ENCODE data around the gene TRH. TPM values are rescaled to one million over a fixed set of nuclear protein-coding genes. Genes with fewer than 3 reads are reported as not detected.
"Not testable (repeated sequence)": the region's sequence is repeated elsewhere in the genome, so short reads cannot be mapped to it uniquely, and the experiment has no call there.

The TRH gene
- total RNA-seq, 1 donor from 2014 or later, result 5.3 TPM

- DNase-seq (ENCODE audit: extremely low spot score, unreplicated experiment), result no peak
- no peak for TF ChIP-seq CTCF (conservative IDR thresholded peaks at IDR 0.05)
Measured at GRCh38 chr3:130014526-130014925, 40.0 kb downstream of the TRH start.

DNA sequence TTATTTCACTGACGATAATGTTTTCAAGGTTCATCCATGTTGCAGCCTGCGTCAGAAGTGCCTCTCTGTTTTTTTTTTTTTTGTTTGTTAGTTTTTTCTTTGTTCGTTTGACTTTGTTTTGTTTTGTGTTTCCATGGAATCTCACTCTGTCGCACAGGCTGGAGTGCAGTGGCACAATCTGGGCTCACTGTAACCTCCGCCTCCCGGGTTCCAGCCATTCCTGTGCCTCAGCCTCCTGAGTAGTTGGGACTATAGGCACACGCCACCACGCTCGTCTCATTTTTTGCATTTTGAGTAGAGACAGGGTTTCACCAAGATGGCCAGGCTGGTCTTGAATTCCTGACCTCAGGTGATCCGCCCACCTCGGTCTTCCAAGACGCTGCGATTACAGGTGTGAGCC, 43.1 kb downstream of the TRH start:
- not testable (repeated sequence) for H3K4me1 Mint-ChIP-seq (ENCODE audit: unreplicated experiment); H3K9me3 Mint-ChIP-seq; H3K4me3 Mint-ChIP-seq; H3K27me3 Mint-ChIP-seq; DNase-seq (ENCODE audit: extremely low spot score, unreplicated experiment); H3K36me3 Mint-ChIP-seq; H3K27ac Mint-ChIP-seq

More at GRCh38 chr3:130014526-130014925, 40.0 kb downstream of the TRH start:
- peaks cover 3% of the 10 kb centered on the region for H3K27me3 Mint-ChIP-seq
- H3K4me3 Mint-ChIP-seq, result no peak overlapping the region
- H3K4me1 Mint-ChIP-seq (ENCODE audit: unreplicated experiment), result no peaks in the 10 kb centered on the region
- no peaks in the 10 kb centered on the region for H3K36me3 Mint-ChIP-seq
- no peak overlapping the region for H3K27ac Mint-ChIP-seq
- H3K9me3 Mint-ChIP-seq, result peaks cover 4% of the 10 kb centered on the region

GRCh38 chr3:130026146-130026829, 51.8 kb downstream of the TRH start:
- DNase-seq (ENCODE audit: extremely low spot score, unreplicated experiment); H3K4me3 Mint-ChIP-seq; H3K27me3 Mint-ChIP-seq; H3K36me3 Mint-ChIP-seq; H3K27ac Mint-ChIP-seq; H3K4me1 Mint-ChIP-seq (ENCODE audit: unreplicated experiment); H3K9me3 Mint-ChIP-seq: not testable (repeated sequence)

- not testable (repeated sequence) for H3K9me3 Mint-ChIP-seq; H3K4me1 Mint-ChIP-seq (ENCODE audit: unreplicated experiment); DNase-seq (ENCODE audit: extremely low spot score, unreplicated experiment); H3K27ac Mint-ChIP-seq; H3K36me3 Mint-ChIP-seq; H3K27me3 Mint-ChIP-seq; H3K4me3 Mint-ChIP-seq
Measured at GRCh38 chr3:130027437-130027836, 52.9 kb downstream of the TRH start.

Other genes starting within 250 kb of the TRH start
- 46.9 and 50.8 TPM in 2 replicates for gene TMCC1, start 81.0 kb upstream of the TRH start, total RNA-seq (ENCODE audit: low replicate concordance)
- gene ALG1L2, start 107.1 kb downstream of the TRH start, total RNA-seq (ENCODE audit: low replicate concordance), result 1.4 and 2.1 TPM in 2 replicates

All from type B pancreatic cell (in vitro differentiated cells).